Measurements from ENCODE around the gene MXD3. TPM values are rescaled to one million over a fixed set of nuclear protein-coding genes. Genes with fewer than 3 reads are reported as not detected.

Gene MXD3
- total and polyA plus RNA-seq, 2 of the 4 experiments (the other 2 are of a cell fraction): 7.3 to 12.9 TPM

DNA sequence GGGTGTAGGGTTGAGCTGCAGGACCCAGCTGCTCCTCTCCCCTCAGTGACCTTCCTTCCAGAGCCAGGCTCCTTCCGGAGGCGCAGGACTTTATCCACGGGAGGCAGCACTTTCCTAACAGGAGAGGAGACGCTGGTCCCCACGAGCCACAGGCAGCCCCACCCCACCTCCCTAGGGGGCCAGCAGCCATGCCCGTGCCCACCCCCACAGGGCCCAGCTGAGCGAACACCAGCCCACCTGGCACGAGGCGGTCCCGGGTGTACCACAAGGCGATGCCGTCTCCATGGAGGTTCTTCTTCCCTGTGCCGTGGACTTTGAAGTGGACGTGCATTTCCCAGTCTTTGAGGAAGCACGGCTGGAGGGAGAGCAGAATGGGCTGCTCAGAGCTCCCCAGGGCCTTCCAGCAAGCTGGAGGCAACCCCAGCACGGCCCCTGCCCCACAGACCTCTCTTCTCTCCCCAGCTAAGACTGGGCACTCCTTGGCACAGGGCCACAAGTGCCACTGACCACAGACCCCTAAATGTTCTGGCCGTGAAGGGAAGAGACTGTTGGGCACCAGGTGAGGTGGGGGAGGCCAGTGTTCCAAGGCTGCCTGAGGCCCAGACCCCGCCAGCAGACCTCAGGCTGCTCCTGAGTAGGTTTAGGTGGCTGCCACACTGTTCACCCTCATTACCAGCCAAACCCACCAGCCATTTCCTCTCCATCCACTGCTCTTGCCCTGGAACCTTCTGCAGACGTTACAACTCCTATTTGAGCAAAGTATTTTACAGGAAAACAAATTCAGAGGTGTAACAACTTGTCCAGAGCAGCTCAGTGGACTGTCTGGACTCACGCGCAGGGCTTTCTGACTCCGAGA, 26.8 kb upstream of the MXD3 start:
- in situ Hi-C loops (cut with MboI; ENCODE audit: low sequenced_read_pairs) (no loop called here), intact Hi-C loops (cut with micrococcal nuclease) (no loop called here), dilution Hi-C loops (cut with HindIII; ENCODE audit: low sequenced_read_pairs, unreplicated experiment) (no loop called here)
- no peak overlapping the region for H4K91ac ChIP-seq (ENCODE audit: insufficient read depth, low read depth, low read length)
- no peaks in the 10 kb centered on the region for H3K4me1 ChIP-seq (ENCODE audit: control insufficient read depth, insufficient read depth, low read length)
- H3K27ac ChIP-seq (ENCODE audit: insufficient read depth, low read length): no peak overlapping the region
- no peak overlapping the region for H3K4me3 ChIP-seq (ENCODE audit: insufficient read depth, low read depth, low read length)
- TF ChIP-seq MXI1 (IDR thresholded peaks at IDR 0.05; ENCODE audit: borderline replicate concordance, low read depth, low read length): no peak
- no peak for TF ChIP-seq CTCF (conservative IDR thresholded peaks at IDR 0.05; ENCODE audit: low read depth, low read length)
- TF ChIP-seq MAZ (IDR thresholded peaks at IDR 0.05; ENCODE audit: borderline replicate concordance, low read depth, low read length): no peak
- no peak for TF ChIP-seq FOS (IDR thresholded peaks at IDR 0.05; ENCODE audit: low read depth, low read length)
- no peak for TF ChIP-seq ELK1 (IDR thresholded peaks at IDR 0.05; ENCODE audit: borderline replicate concordance, low read depth, low read length)
- no peak overlapping the region for H2BK20ac ChIP-seq (ENCODE audit: low read depth, low read length)
- H3K14ac ChIP-seq (replicated peaks; ENCODE audit: low read depth, low read length): no peak overlapping the region
- H3K9ac ChIP-seq (ENCODE audit: low read depth, low read length): no peak overlapping the region
- no TSS peak for BruUV-seq (replicated peaks)
- no peak overlapping the region for H3K23ac ChIP-seq (ENCODE audit: low read depth, low read length)
- ATAC-seq (ENCODE audit: low read depth) (no peak), DNase-seq (no peak)
- H3K27me3 ChIP-seq (ENCODE audit: control insufficient read depth, insufficient read depth, low read length): no peaks in the 10 kb centered on the region
- H2AK5ac ChIP-seq (ENCODE audit: low read depth, low read length): no peak overlapping the region
- no peak overlapping the region for H2BK15ac ChIP-seq (ENCODE audit: low read depth, low read length)
- peaks cover 61% of the 10 kb centered on the region for H3K36me3 ChIP-seq (ENCODE audit: control insufficient read depth, insufficient read depth, low read length)
- H4K8ac ChIP-seq (ENCODE audit: low read depth in 2 of 2, low read length in 2 of 2): no peak overlapping the region
- no peak overlapping the region for H2AK9ac ChIP-seq (replicated peaks; ENCODE audit: low read depth, low read length, poor library complexity)
- ChIA-PET CTCF (no interaction called here), POLR2A (ENCODE audit: unreplicated experiment) (no interaction called here)
- H4K20me1 ChIP-seq (ENCODE audit: insufficient read depth, low read length): peaks cover 13% of the 10 kb centered on the region; the same call in 1 of the 2 replicates
- no peak overlapping the region for H3K4me2 ChIP-seq (ENCODE audit: low read depth, low read length)
- H3K9me3 ChIP-seq (ENCODE audit: control insufficient read depth, insufficient read depth, low read length): no peaks in the 10 kb centered on the region
- no peak overlapping the region for H2BK120ac ChIP-seq (ENCODE audit: low read depth, low read length)
- no peak overlapping the region for H3K56ac ChIP-seq (ENCODE audit: extremely low read depth, insufficient read depth, low read length)
- no peak overlapping the region for H3K18ac ChIP-seq (ENCODE audit: low read depth, low read length)
- peaks cover 15 to 29% of the 10 kb centered on the region in 2 experiments for H3K79me1 ChIP-seq (ENCODE audit: low read depth in 1 of 2, low read length in 2 of 2)
- 84% methylated on average over 13 of the region's 22 CpGs; no CpG with 5 or more reads in 1 of the 2 experiments for WGBS, 2 experiments (ENCODE audit: extremely low coverage in 2 of 2, insufficient read length in 1 of 2)
- H3K4ac ChIP-seq (ENCODE audit: low read depth, low read length): no peak overlapping the region
- no peak overlapping the region for H2AFZ ChIP-seq (replicated peaks; ENCODE audit: low read length, poor library complexity)
- no peak overlapping the region for H4K5ac ChIP-seq (ENCODE audit: low read depth, low read length)
- H2BK5ac ChIP-seq (ENCODE audit: low read depth, low read length, poor library complexity, severe bottlenecking): no peak overlapping the region
- H3K9me1 ChIP-seq (ENCODE audit: insufficient read depth, low read length): peaks cover 6% of the 10 kb centered on the region; the same call in 1 of the 2 replicates
